Fibroblast of the aortic adventitia (primary cell): ENCODE results near the gene KCP. TPM values are rescaled to one million over a fixed set of nuclear protein-coding genes. Genes with fewer than 3 reads are reported as not detected.

Experiments used
- DNase-seq: peaks from one replicate; pipeline ENCODE4 v3.0.0-alpha.2; 2010; ENCODE audit warnings: low read depth
- H3K4me3 ChIP-seq: 2 replicates; pipeline ENCODE4 v1.5.1; 2011; ENCODE audit warnings: low read depth, mild to moderate bottlenecking, control low read depth, low read length, moderate library complexity
- total RNA-seq: library from RNA; depleted of rRNA; stranded (reverse); fragments of >200 nt; gene quantifications from 2 replicates; pipeline ENCODE4 v1.2.3, GENCODE V29; 2012; ENCODE audit warnings: low replicate concordance
- TF ChIP-seq, protein P1 (sequence below): IDR thresholded peaks from 2 replicates; pipeline ENCODE4 v1.5.1; 2011; ENCODE audit warnings: mild to moderate bottlenecking, low read length, control low read depth, inconsistent platforms; ENCODE audit not compliant: insufficient read depth

The KCP gene
- total RNA-seq, 1 donor: 0.09 TPM

DNA sequence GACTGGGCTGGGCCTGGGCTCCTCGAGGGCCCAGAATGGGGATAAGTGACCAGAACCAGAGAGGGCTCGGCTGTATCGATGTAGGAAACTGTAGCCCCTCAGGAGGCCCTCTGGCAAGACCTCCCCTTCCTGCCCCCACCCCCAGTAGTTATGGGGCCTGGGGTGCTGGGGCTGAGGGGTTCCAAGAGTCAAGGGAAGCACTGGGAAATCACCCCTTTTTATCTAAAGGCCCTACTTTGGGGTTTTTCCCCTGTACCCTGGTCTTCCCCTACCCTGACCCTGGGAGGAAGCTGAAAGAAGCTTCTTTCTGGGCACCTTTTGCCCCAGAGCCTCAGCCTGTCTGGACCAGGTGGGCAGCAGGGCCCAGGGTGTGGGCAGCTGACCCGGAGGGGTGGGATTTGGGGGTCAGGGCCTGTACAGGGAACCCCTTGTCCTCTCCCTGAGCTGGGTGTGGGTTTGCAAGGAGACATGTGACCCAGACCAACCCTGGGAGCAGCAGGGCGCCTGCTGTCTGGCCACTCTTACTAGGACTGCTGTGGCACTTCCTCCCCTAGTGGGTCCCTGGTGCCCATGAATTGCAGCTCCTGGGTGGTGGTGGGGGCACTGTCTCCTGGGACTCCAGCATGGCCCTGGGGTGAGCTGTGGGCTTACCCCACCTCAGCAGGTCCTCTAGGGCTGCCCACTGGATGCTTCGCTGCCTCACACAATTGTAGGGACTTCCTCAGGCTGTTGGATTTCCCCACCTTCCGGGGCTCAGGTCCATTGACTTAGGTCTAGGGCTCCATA is 28.8 kb upstream of the KCP start:
- H3K4me3 ChIP-seq: no peak overlapping the region
- TF ChIP-seq, protein P1, sequence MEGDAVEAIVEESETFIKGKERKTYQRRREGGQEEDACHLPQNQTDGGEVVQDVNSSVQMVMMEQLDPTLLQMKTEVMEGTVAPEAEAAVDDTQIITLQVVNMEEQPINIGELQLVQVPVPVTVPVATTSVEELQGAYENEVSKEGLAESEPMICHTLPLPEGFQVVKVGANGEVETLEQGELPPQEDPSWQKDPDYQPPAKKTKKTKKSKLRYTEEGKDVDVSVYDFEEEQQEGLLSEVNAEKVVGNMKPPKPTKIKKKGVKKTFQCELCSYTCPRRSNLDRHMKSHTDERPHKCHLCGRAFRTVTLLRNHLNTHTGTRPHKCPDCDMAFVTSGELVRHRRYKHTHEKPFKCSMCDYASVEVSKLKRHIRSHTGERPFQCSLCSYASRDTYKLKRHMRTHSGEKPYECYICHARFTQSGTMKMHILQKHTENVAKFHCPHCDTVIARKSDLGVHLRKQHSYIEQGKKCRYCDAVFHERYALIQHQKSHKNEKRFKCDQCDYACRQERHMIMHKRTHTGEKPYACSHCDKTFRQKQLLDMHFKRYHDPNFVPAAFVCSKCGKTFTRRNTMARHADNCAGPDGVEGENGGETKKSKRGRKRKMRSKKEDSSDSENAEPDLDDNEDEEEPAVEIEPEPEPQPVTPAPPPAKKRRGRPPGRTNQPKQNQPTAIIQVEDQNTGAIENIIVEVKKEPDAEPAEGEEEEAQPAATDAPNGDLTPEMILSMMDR: no peak
- DNase-seq: no peak

DNA sequence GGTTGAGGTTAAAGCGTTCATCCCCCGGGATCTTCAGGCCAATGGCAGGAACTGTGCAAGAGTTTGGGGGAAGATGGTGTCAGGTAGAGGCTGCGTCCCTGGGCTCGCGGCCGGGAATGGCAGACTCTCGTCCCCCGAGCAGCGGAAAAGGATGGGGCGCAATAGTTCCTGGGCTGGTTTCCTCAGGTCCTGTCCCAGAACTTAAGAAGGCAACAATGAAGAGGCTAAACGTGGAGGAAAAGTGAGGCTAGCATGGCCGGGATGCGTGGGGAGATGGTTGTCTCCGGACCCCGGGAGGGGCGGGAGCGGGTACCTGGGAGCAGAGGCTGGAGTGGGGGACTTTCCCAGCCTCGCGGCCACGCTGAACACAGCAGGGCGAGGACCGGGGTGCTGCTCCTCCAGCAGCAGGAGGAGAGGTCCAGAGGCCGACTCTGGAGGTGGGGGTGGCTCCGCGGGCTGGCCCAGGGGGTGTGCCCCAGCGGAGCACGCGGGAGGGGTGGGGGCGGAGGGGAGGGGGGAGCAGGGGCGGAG is 28.1 kb upstream of the KCP start:
- peak overlapping the region; percentile 50 for H3K4me3 ChIP-seq
- DNase-seq: no peak
- TF ChIP-seq, protein P1: no peak

DNA sequence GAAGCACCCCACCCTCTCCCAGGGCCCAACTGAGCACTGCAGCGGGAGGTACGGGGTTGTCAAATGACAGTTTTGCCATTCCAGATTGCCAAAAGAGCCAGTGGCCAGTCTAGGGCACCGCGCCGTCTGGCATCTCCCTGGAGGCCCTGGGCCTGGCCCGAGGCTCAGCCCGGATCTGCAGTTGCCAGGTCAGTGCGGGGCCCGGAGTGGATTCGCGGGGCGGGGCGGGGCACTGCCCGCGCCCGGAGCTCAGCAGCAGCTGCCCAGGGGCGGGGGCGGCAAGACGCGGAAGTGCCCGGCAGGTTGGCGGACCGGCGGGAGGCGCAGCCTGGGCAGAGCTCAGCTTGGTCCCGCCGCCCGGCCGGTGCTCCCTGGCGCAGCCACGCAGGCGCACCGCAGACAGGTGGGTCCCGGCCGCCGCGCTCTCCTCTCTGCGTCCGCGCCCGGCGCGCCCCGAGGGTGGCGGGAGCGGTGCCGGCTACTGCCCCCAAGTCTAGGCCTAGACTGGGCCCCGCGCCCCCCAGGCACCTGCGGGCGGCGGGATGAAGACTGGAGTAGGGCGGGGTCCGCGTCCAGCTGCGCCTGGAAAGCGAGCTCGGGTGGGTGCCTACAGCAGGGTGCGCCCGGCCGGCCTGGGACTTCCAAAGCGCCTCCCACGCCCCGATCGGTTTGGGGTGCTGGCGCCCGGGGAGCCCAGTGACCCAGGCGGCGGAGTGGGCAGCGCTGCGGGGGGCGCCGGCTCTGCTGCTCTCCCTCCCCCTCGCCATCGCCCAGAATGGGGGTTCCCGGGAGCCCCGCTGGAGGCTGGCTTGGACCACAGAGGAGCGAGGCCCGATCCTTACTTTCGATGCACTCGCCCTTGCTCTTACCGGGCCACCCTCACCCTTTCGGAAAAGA is 27.4 kb upstream of the KCP start, which contains the start of gene IRF5:
TSS of gene IRF5 (plus strand) at position 281 of the 897 bp plus-strand sequence. CDS start 4,155 bp downstream, outside the sequence.
- no peak for DNase-seq
- peak within 1 kb of the TSS; percentile 50 for H3K4me3 ChIP-seq
- TF ChIP-seq, protein P1: no peak

DNA sequence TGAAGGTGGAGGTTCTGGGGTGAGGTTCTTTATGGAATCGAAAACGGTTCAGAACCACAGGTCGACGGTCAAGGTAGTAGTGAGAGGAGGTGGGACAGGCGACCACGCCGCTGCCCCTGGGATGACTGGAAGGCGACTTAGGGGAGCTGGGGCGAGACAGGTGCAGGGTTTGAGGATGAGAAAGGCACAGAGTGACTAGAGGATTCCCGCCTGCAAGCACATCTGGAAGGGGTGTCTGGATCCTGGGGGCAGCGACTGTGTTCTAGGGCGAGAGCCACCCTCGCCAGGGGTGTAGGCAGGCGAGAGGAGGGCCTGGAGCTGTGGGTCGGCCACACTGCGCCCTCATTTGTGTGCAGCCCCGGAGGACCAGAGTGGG is 26.8 kb upstream of the KCP start:
- H3K4me3 ChIP-seq: no peak overlapping the region
- no peak for DNase-seq
- TF ChIP-seq, protein P1: no peak

DNA sequence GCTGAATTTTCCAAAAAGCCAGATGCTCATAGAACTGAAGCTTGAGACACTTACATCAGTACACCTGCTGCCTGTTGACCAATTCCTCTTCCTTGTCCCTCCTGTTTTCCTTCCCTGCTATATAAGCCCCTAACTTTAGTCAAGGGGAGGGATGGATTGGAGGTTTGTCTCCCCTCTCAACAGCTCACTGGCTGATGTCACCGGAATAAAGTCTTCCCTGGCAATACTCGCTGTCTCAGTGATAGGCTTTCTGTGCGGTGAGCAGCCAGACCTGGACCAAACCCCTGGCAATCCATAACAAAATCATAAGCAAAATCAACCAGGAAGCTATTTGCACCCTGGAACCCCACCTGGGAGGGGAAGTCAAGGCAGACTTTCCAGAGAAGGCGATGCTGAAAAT is 26.3 kb upstream of the KCP start:
- DNase-seq: no peak
- TF ChIP-seq, protein P1: no peak
- H3K4me3 ChIP-seq: no peak overlapping the region

DNA sequence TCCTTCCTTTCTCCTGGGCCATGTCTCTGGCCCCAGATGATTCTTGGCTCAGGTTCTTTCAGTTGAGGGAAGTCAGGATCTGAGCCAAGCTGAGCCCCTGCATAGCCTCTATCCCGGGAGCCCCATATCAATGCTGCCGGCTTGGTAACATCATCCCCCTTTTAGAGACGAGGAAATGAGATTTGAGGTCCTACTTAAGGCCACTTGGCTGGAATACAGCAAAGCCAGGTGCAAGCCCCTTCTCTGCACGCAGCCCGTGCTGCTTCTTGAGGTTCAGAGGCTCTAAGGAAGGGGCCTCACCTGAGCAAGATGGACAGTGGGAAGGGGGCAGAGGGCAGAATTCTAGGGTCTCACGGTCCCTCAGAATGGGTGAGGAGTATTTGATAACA is 24.8 kb upstream of the KCP start:
- DNase-seq: no peak
- H3K4me3 ChIP-seq: no peak overlapping the region
- TF ChIP-seq, protein P1: no peak
